ENCODE measurements around the gene SPATA21. TPM values are rescaled to one million over a fixed set of nuclear protein-coding genes. Genes with fewer than 3 reads are reported as not detected.

Gene SPATA21
- polyA plus RNA-seq, 1 experiment: not detected

DNA sequence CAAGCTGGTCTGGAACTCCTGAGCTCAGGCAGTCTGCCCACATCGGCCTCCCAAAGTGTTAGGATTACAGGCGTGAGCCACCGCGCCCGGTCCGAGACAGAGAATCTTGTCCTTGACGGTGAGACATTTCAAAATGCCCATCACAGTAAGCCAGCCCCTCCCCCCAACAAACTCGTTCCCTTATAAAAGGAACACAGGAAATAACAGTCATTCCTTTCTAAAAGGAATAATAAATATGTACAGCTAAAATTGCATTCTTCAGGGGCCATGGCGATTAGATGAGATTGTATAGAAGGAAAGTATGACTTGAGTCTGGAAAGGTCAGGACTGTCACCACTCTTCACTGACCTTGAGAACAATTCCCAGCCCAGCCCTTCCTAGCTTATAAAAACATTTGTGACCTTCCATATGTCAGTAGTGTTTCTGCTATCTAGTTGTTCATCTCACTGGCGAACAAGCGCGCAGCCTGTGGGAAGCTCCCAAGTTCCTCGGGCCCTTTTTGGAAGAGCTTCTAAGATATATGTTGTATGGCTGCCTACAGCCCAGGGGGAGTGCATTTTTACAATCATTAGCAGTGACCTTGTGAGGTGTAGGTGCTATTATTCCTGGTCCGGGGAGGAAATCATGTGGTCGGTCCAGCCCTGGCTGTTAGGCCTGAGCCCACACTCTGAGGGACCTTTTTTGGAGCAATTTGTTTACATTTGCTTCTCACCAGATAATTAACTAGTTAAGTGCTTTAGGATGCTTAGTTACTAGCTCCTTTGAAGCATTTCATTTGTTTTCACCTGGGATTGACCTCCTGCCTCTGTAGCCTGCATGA is 61.5 kb downstream of the SPATA21 start:
- Histone ChIP-seq H3K4me3 (ENCODE audit: low read depth, low read length) (no peak overlapping the region), H3K27me3 (ENCODE audit: control insufficient read depth, insufficient read depth, low read length) (no peaks in the 10 kb centered on the region), H3K36me3 (ENCODE audit: control insufficient read depth, insufficient read depth, low read length) (no peaks in the 10 kb centered on the region)
- no peak for DNase-seq (ENCODE audit: low read depth)
- ChIA-PET POLR2A (no interaction called here), CTCF (interaction anchor here (2.5 kb wide), 1 partner anchor 65 kb away, joined by 8 read pairs; the partner anchor contains the start of gene NECAP2)
- TF ChIP-seq, protein P1, sequence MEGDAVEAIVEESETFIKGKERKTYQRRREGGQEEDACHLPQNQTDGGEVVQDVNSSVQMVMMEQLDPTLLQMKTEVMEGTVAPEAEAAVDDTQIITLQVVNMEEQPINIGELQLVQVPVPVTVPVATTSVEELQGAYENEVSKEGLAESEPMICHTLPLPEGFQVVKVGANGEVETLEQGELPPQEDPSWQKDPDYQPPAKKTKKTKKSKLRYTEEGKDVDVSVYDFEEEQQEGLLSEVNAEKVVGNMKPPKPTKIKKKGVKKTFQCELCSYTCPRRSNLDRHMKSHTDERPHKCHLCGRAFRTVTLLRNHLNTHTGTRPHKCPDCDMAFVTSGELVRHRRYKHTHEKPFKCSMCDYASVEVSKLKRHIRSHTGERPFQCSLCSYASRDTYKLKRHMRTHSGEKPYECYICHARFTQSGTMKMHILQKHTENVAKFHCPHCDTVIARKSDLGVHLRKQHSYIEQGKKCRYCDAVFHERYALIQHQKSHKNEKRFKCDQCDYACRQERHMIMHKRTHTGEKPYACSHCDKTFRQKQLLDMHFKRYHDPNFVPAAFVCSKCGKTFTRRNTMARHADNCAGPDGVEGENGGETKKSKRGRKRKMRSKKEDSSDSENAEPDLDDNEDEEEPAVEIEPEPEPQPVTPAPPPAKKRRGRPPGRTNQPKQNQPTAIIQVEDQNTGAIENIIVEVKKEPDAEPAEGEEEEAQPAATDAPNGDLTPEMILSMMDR (IDR thresholded peaks at IDR 0.05; ENCODE audit: insufficient read depth, low read depth, low read length): no peak

DNA sequence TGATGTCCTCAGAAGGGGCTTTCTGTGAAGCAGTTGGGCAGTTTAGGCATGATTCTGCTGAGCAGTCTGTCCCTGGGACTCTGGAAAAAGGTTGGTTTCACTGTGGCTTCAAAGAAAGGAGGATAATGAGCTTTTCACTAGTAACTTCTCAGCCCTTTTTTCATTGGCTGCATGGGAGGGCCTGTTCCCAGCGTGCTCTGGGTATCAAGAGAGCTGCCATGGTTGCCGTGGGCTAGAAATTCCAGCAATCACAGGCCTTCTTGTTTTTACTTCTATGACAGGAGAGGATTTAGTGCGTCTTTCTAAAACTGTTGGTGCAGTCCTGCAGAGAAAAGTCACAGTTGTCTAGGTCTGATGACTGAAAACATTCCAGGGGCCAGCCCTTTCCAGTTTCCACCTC is 63.0 kb downstream of the SPATA21 start:
- ChIA-PET CTCF (interaction anchor here (0.9 to 2.5 kb wide), 3 partner anchors 12 to 67 kb away, joined by 3 to 8 read pairs (median 3); partner anchors contain the start of gene NECAP2), POLR2A (interaction anchor here (1.0 kb wide), 1 partner anchor 12 kb away, joined by 3 read pairs; no protein-coding TSS in a partner anchor)
- Histone ChIP-seq H3K36me3 (ENCODE audit: control insufficient read depth, insufficient read depth, low read length) (no peaks in the 10 kb centered on the region), H3K27me3 (ENCODE audit: control insufficient read depth, insufficient read depth, low read length) (no peaks in the 10 kb centered on the region), H3K4me3 (ENCODE audit: low read depth, low read length) (no peak overlapping the region)
- no peak for DNase-seq (ENCODE audit: low read depth)
- TF ChIP-seq, protein P1 (IDR thresholded peaks at IDR 0.05; ENCODE audit: insufficient read depth, low read depth, low read length): no peak

DNA sequence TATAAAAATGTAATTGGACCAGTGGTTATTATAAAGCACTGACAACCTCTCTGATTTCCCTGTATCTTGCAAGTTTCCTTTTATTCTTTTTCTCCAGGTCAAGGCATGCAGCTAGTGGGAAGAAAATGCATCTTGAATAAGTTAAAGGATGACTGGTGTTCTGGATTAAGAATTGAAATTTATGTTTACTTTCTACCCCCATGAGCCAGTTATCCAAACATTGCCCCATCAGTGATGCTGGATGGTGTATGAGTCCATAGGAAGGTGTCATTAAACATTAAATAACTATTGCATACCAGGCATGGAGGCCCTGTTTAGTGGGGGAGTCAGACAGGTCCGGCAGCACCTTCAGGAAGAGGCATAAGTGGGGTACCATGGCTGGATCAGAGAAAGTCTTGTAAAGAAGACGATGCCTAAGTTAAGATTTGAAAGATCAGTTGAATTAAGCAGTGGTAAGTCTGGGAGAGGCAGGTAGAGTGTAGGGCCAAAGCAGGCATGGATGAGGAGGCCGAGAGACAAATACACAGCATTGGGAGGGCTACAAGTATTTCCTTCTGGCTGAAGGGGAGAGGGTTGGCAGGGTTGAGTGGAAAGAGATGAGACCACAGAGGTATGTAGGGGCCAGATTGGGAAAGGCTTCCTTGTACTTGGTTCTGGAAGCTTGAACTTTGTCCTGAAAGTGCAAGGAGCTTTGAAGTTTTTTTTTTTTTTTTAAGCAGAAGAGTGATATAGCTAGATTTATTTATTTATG is 64.5 kb downstream of the SPATA21 start:
- Histone ChIP-seq H3K27me3 (ENCODE audit: control insufficient read depth, insufficient read depth, low read length) (no peaks in the 10 kb centered on the region), H3K36me3 (ENCODE audit: control insufficient read depth, insufficient read depth, low read length) (no peaks in the 10 kb centered on the region), H3K4me3 (ENCODE audit: low read depth, low read length) (no peak overlapping the region)
- no peak for DNase-seq (ENCODE audit: low read depth)
- ChIA-PET CTCF (no interaction called here), POLR2A (no interaction called here)
- TF ChIP-seq, protein P1 (IDR thresholded peaks at IDR 0.05; ENCODE audit: insufficient read depth, low read depth, low read length): no peak

DNA sequence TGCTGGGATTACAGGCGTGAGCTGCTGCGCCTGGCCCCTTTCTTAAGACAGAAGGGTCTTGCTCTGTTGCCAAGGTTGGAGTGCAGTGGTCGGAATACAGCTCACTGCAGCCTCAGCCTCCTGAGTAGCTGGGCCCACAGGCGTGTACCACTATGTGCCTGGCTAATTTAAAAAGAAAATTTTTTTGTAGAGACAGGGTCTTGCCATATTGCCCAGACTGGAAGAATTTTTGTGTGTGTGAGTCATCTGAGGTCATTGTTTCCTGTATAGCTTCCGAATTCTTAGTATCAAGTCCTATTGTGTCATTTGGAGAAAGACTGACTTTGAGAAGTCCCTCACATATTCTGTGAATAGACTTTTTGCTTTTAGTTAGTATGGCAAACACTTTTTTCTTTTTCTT is 65.5 kb downstream of the SPATA21 start:
- TF ChIP-seq, protein P1 (IDR thresholded peaks at IDR 0.05; ENCODE audit: insufficient read depth, low read depth, low read length): no peak
- ChIA-PET CTCF (no interaction called here), POLR2A (no interaction called here)
- DNase-seq (ENCODE audit: low read depth): no peak
- no peak overlapping the region for H3K4me3 ChIP-seq (ENCODE audit: low read depth, low read length)
- no peaks in the 10 kb centered on the region for H3K36me3 ChIP-seq (ENCODE audit: control insufficient read depth, insufficient read depth, low read length)
- H3K27me3 ChIP-seq (ENCODE audit: control insufficient read depth, insufficient read depth, low read length): no peaks in the 10 kb centered on the region

DNA sequence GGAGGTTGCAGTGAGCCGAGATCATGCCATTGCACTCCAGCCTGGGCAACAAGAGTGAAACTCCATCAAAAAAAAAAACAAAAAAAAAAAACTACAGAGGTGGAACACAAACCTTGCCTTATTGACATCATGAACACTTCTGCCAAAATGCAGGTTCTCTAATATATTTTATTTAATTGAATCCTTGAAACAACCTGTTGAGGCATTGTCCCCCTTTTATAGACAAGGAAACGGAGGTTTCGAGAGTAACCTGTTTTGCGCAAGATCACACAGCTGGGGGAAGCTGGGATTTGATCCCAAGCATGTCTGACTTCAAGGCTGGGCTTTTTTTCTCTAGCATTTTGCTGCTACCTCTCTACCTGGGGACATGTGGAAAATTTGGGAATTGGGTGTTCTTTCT is 67.4 kb downstream of the SPATA21 start:
- H3K36me3 ChIP-seq (ENCODE audit: control insufficient read depth, insufficient read depth, low read length): no peaks in the 10 kb centered on the region
- TF ChIP-seq, protein P1 (IDR thresholded peaks at IDR 0.05; ENCODE audit: insufficient read depth, low read depth, low read length): no peak
- ChIA-PET CTCF (no interaction called here), POLR2A (interaction anchor here (0.6 kb wide), 1 partner anchor 295 kb away, joined by 4 read pairs; no protein-coding TSS in a partner anchor)
- H3K27me3 ChIP-seq (ENCODE audit: control insufficient read depth, insufficient read depth, low read length): no peaks in the 10 kb centered on the region
- no peak overlapping the region for H3K4me3 ChIP-seq (ENCODE audit: low read depth, low read length)
- no peak for DNase-seq (ENCODE audit: low read depth)

Measured in BJ (cell line).